Fibroblast of lung (primary cell): ENCODE results near the gene CARD18. TPM values are rescaled to one million over a fixed set of nuclear protein-coding genes. Genes with fewer than 3 reads are reported as not detected.

Experiments
- DNase-seq, 2 donors: peaks; one replicate each; pipeline versions ENCODE4 v3.0.0 to v3.0.0-alpha.2; 2010; ENCODE audit warnings: low read depth in 2 of 2
- H2AFZ ChIP-seq: 2 replicates; pipeline ENCODE4 v1.5.1; 2012; ENCODE audit warnings: low read length, control low read depth, inconsistent platforms
- H3K27ac ChIP-seq: 2 replicates; pipeline ENCODE4 v1.5.1; 2011; ENCODE audit warnings: low read length, control low read depth; ENCODE audit not compliant: insufficient read depth
- H3K27me3 ChIP-seq: 2 replicates; pipeline ENCODE4 v1.5.1; 2011; ENCODE audit warnings: mild to moderate bottlenecking, low read length; ENCODE audit not compliant: control insufficient read depth, insufficient read depth
- H3K36me3 ChIP-seq: 2 replicates; pipeline ENCODE4 v1.5.1; 2011; ENCODE audit warnings: low read length; ENCODE audit not compliant: control insufficient read depth, insufficient read depth
- H3K4me1 ChIP-seq: 2 replicates; pipeline ENCODE4 v1.5.1; 2011; ENCODE audit warnings: low read length; ENCODE audit not compliant: control insufficient read depth, insufficient read depth; ENCODE audit errors: extremely low read depth
- H3K4me2 ChIP-seq: 2 replicates; pipeline ENCODE4 v1.5.1; 2011; ENCODE audit warnings: low read length, control low read depth; ENCODE audit not compliant: insufficient read depth; ENCODE audit errors: extremely low read depth
- H3K4me3 ChIP-seq, 4 experiments: fragments of 200-600 bp in 1 of 4; sonication (generic) in 1 of 4; replicated peaks in 1 of 4; 2 replicates each; pipeline ENCODE4 v1.5.1; 2011 to 2016; ENCODE audit warnings: low read length in 4 of 4, low read depth in 3 of 4, mild to moderate bottlenecking in 3 of 4, control low read depth in 2 of 4, inconsistent platforms in 1 of 4, mixed read lengths in 1 of 4; ENCODE audit not compliant: insufficient read depth in 1 of 4; ENCODE audit errors: control extremely low read depth in 1 of 4
- H3K79me2 ChIP-seq: 2 replicates; pipeline ENCODE4 v1.5.1; 2012; ENCODE audit warnings: mild to moderate bottlenecking, low read length, inconsistent platforms; ENCODE audit not compliant: control insufficient read depth, insufficient read depth
- H3K9ac ChIP-seq: 2 replicates; pipeline ENCODE4 v1.5.1; 2011; ENCODE audit warnings: mild to moderate bottlenecking, low read length, control low read depth; ENCODE audit not compliant: insufficient read depth
- H3K9me3 ChIP-seq: 2 replicates; pipeline ENCODE4 v1.5.1; 2012; ENCODE audit warnings: low read depth, low read length; ENCODE audit not compliant: control insufficient read depth, insufficient read depth
- H4K20me1 ChIP-seq: 2 replicates; pipeline ENCODE4 v1.5.1; 2011; ENCODE audit warnings: low read length; ENCODE audit not compliant: control insufficient read depth, insufficient read depth; ENCODE audit errors: extremely low read depth
- CTCF ChIP-seq, 2 donors: IDR thresholded peaks in 1 of 2; conservative IDR thresholded peaks in 1 of 2; 1 replicate in 1 of 2; 2 replicates in 1 of 2; pipeline ENCODE4 v1.5.1; 2011 to 2012; ENCODE audit warnings: low read length in 2 of 2, control low read depth in 1 of 2, inconsistent platforms in 1 of 2, low read depth in 1 of 2, mild to moderate bottlenecking in 1 of 2
- EZH2 ChIP-seq: IDR thresholded peaks from 2 replicates; pipeline ENCODE4 v1.5.1; 2012; ENCODE audit warnings: low read length, control low read depth, mild to moderate bottlenecking; ENCODE audit errors: missing control alignments
- polyA plus RNA-seq, 2 donors: library from polyadenylated mRNA; depleted of rRNA in 1 of 2; stranded (reverse) in 1 of 2; unstranded in 1 of 2; fragments of >200 nt; gene quantifications; 2 replicates each; pipeline ENCODE4 v1.2.1, GENCODE V29; 2011 to 2012; ENCODE audit warnings: missing spikeins in 1 of 2
- total RNA-seq: library from RNA; depleted of rRNA; stranded (reverse); fragments of >200 nt; gene quantifications from 2 replicates; pipeline ENCODE4 v1.2.1, GENCODE V29; 2014

Gene CARD18
- total and polyA plus RNA-seq, 2 donors (not counting 1 experiment from before 2014, with no cell fraction given) = not detected

- Histone ChIP-seq H2AFZ (no peak overlapping the region), H3K79me2 (no peaks in the 10 kb centered on the region), H3K27me3 (no peaks in the 10 kb centered on the region), H3K4me2 (no peak overlapping the region), H3K27ac (no peak overlapping the region), H3K36me3 (no peaks in the 10 kb centered on the region), H4K20me1 (no peaks in the 10 kb centered on the region), H3K9me3 (no peaks in the 10 kb centered on the region), H3K9ac (no peak overlapping the region), H3K4me1 (peaks cover 6% of the 10 kb centered on the region), H3K4me3 (no peak overlapping the region)
- TF ChIP-seq CTCF (conservative IDR thresholded peaks at IDR 0.05 in 1 of 2, IDR thresholded peaks at IDR 0.05 in 1 of 2; ENCODE audit: low read depth in 1 of 2, low read length in 2 of 2) (no peak), EZH2 (no peak)
- DNase-seq = no peak
Observed at GRCh38 chr11:105149477-105149876, 9.9 kb upstream of the CARD18 start.

DNA sequence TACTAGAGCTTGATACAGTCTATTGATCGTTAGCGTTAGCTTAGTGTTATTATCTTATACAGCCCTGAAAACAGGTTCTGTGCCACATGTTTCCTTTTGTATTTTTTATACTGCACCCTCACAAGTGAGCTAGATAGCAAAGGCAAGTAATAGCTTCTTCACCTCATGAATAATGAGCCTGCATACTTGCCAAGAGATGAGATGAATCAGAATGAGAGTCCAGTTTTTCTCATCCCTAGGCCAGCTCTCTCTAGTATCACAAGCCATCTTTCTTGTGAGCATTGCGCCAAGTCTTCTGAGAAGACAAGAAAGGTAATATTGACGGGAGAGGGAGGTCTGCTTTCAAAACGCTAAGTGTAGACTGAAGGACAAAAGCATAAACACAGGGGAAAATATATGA lies 8.7 kb upstream of the CARD18 start:
- H3K4me3 ChIP-seq = no peak overlapping the region
- H3K9me3 ChIP-seq = no peaks in the 10 kb centered on the region
- H3K27ac ChIP-seq = no peak overlapping the region
- H3K36me3 ChIP-seq = no peaks in the 10 kb centered on the region
- H4K20me1 ChIP-seq = no peaks in the 10 kb centered on the region
- DNase-seq = peak in 1 of 2 donors; percentile 37
- peaks cover 6% of the 10 kb centered on the region for H3K4me1 ChIP-seq
- TF ChIP-seq CTCF (conservative IDR thresholded peaks at IDR 0.05 in 1 of 2, IDR thresholded peaks at IDR 0.05 in 1 of 2; ENCODE audit: low read depth in 1 of 2, low read length in 2 of 2) = no peak
- no peak for TF ChIP-seq EZH2
- no peak overlapping the region for H2AFZ ChIP-seq
- H3K9ac ChIP-seq = no peak overlapping the region
- no peak overlapping the region for H3K4me2 ChIP-seq
- no peaks in the 10 kb centered on the region for H3K79me2 ChIP-seq
- no peaks in the 10 kb centered on the region for H3K27me3 ChIP-seq

GRCh38 chr11:105144887-105145286 lies 5.3 kb upstream of the CARD18 start:
- H3K4me1 ChIP-seq = peaks cover 4% of the 10 kb centered on the region
- no peaks in the 10 kb centered on the region for H3K9me3 ChIP-seq
- H3K4me2 ChIP-seq = no peak overlapping the region
- no peaks in the 10 kb centered on the region for H3K36me3 ChIP-seq
- H3K27ac ChIP-seq = no peak overlapping the region
- H4K20me1 ChIP-seq = no peaks in the 10 kb centered on the region
- DNase-seq = peak; percentile 85 to 90
- no peaks in the 10 kb centered on the region for H3K79me2 ChIP-seq
- H3K27me3 ChIP-seq = no peaks in the 10 kb centered on the region
- no peak overlapping the region for H3K9ac ChIP-seq
- TF ChIP-seq EZH2 (no peak), CTCF (conservative IDR thresholded peaks at IDR 0.05 in 1 of 2, IDR thresholded peaks at IDR 0.05 in 1 of 2; ENCODE audit: low read depth in 1 of 2, low read length in 2 of 2) (no peak)
- no peak overlapping the region for H3K4me3 ChIP-seq
- no peak overlapping the region for H2AFZ ChIP-seq
